ENCODE data around the gene COL4A5. TPM values are rescaled to one million over a fixed set of nuclear protein-coding genes. Genes with fewer than 3 reads are reported as not detected.
A peak's percentile ranks its signal among the peaks of the same experiment; 100 is the strongest.

The COL4A5 gene
- total and polyA plus RNA-seq, 8 donors = 15.5 to 203 (median 166) TPM

DNA sequence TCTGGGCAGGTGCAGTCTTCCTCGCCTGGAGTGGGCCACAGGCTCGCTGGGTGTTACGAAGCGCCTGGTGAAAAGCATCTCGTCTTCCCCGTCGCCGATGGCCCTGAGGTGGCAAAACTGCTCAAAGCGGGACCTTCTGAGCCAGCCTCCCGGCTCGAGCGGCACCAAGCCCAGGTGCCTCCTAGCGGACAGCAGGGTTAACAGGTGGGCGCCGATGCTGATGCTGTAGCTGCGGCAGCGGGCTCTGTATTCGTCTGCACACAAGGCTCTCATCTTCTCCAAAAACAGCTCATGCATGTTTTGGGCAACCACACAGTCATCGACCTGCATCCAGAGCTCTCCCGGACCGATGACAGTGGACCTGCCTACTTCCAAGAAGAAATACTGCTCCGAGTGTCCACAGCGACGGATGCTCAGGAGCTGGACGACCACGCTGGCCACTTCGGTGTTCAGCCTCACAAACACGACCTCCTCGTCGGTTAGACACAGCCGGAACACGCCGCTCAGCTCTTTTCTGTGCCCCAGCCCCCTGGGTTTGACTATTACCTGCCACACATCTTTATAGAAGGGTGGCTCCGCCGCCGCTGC is 295.5 kb downstream of the COL4A5 start:
- Histone ChIP-seq H3K9me3 (no peaks in the 10 kb centered on the region), H3K27me3 (peaks cover 85 to 99% of the 10 kb centered on the region in 2 donors), H3K36me3 (no peaks in the 10 kb centered on the region), H3K4me3 (peak overlapping the region in 1 of 2 donors; percentile 25), H3K4me1 (no peaks in the 10 kb centered on the region), H3K27ac (no peak overlapping the region)
- peak in 1 of 4 donors; percentile 36 for DNase-seq
- ATAC-seq = peak; percentile 19
- TF ChIP-seq, protein P1, sequence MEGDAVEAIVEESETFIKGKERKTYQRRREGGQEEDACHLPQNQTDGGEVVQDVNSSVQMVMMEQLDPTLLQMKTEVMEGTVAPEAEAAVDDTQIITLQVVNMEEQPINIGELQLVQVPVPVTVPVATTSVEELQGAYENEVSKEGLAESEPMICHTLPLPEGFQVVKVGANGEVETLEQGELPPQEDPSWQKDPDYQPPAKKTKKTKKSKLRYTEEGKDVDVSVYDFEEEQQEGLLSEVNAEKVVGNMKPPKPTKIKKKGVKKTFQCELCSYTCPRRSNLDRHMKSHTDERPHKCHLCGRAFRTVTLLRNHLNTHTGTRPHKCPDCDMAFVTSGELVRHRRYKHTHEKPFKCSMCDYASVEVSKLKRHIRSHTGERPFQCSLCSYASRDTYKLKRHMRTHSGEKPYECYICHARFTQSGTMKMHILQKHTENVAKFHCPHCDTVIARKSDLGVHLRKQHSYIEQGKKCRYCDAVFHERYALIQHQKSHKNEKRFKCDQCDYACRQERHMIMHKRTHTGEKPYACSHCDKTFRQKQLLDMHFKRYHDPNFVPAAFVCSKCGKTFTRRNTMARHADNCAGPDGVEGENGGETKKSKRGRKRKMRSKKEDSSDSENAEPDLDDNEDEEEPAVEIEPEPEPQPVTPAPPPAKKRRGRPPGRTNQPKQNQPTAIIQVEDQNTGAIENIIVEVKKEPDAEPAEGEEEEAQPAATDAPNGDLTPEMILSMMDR (IDR thresholded peaks at IDR 0.05) = no peak
- intact Hi-C loops (cut with DNase I) = no loop called here

DNA sequence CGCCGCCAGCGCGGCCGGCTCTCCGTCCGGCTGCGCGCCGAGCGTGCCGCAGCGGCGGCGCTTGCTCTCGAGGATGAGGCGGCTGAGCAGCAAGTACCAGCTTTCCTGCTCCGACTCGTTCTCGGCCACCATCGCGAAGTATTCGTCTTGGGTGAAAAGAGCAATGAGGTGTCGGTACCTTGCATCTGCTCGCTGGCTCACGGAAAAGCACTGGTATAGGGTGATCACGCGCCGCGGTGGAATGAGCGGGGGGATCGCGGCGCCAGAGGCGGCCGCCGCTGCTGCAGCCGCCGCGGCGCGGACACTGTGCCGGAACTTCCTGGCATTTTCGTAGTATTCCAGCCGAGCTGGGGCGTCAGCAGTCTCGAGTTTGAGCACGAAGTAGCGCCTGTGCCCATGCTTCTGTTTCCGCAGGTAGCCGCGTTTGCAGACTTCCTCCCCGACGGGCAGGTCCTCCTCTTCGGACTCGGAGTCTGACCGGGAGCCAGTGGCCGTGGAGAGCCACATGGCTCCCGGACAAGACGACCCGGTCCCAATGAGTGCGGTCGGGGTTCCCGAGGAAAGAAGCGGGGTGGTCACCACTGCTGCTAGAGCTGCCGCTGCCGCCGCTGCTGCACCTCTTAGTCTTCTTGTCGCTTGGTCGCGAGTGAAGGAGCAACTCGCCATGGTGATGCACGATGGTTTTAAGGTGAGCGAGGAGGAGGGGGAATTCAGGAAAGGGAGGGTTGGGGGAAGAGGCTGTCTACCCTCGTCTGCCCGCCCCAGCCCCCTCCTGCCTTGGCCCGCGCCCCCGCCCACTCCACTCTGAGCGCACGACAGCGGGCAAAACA is 296.3 kb downstream of the COL4A5 start:
- TF ChIP-seq, protein P1 (IDR thresholded peaks at IDR 0.05) = no peak
- ATAC-seq (peak; percentile 41), DNase-seq (peak in 1 of 4 donors; percentile 32)
- intact Hi-C loops (cut with DNase I) = no loop called here
- Histone ChIP-seq H3K27ac (no peak overlapping the region), H3K27me3 (peaks cover 84 to 96% of the 10 kb centered on the region in 2 donors), H3K4me1 (no peaks in the 10 kb centered on the region), H3K9me3 (no peaks in the 10 kb centered on the region), H3K36me3 (no peaks in the 10 kb centered on the region), H3K4me3 (peak overlapping the region in 1 of 2 donors; percentile 25)

DNA sequence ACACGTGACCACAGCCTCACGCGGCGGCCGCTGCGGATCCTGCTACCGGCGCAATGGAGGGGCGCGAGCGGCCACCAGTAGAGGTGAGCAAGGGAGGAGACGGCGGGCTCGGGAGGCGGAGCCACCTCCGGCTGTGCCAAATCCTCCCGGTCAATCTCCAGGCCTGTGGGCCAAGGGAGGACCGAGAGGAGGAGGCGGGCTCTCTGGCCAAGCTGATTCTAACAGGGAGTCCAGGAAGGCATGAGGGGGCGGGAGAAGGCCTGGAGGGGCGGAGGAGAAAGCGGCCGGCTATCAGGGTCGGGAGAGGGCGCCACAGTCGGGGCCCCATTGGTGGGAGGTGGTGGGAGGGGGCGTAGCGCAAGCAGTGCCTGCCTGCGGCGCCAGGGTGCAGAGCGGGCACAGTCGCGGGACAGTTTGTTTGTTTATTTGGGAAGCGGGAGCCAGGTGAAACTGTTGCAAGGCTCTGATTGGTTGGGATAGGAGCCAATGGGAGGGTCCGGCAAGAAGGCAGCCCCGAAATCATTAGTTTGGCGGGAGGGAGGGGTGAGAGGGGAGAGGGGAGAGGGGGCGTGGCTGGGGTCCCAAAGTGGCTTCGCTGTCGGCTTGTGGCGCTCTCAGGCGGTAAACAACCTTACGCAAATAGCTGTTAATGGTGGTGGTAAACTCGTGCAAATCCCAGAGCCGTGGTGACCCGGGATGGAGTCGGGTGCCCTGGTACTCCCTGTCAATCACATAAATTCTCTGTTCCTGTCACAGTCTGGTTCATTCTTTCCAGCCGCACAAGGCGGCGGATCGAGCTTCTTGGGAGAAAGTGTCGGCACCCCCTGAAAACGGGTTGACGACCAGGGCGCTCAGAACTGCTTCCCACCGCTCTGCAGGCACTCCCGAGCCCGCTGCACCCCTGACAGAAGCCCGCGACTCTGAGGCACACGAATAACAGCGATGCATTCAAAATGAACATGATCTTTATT is 297.2 kb downstream of the COL4A5 start, which contains the start of gene IRS4:
TSS of gene IRS4 (minus strand) at position 55 of the 971 bp plus-strand sequence.
- Histone ChIP-seq H3K4me1 (no peaks in the 10 kb centered on the region), H3K4me3 (peak within 1 kb of the TSS in 1 of 2 donors; percentile 25), H3K9me3 (no peaks in the 10 kb centered on the region), H3K36me3 (no peaks in the 10 kb centered on the region), H3K27me3 (peaks cover 82 to 87% of the 10 kb centered on the region in 2 donors), H3K27ac (no peak within 1 kb of the TSS)
- TF ChIP-seq, protein P1 (IDR thresholded peaks at IDR 0.05) = no peak
- ATAC-seq (peak; percentile 64), DNase-seq (peak in 3 of 4 donors; percentile 37 to 55 (median 51))
- intact Hi-C loops (cut with DNase I) = no loop called here

DNA sequence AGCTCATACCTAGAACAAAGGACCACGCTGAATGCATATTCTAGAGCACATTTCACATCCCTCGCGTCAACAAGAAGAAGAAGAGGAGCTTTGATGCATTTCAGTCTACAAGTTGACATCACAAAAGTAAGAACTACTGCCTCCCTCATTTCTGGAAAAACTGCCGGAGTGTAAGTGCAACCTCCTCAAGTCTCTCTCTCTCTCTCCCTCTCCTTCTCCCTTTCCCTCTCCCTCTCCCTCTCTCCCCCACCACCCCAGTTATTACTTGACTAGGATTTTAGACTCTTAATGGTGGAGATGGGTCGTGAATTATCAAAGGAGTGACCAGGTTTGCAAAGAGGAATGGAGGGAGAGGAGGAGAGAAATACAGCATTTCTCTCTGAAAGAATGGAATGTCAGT is 298.1 kb downstream of the COL4A5 start:
- TF ChIP-seq, protein P1 (IDR thresholded peaks at IDR 0.05) = no peak
- Histone ChIP-seq H3K4me1 (no peaks in the 10 kb centered on the region), H3K9me3 (no peaks in the 10 kb centered on the region), H3K27me3 (peaks cover 72 to 83% of the 10 kb centered on the region in 2 donors), H3K4me3 (no peak overlapping the region), H3K36me3 (no peaks in the 10 kb centered on the region), H3K27ac (no peak overlapping the region)
- intact Hi-C loops (cut with DNase I) = no loop called here
- DNase-seq (no peak), ATAC-seq (no peak)
